PC-3 (cell line): ENCODE measurements around the gene ARMH2.

Source experiments
- CTCF ChIP-seq: fragments of 300-600 bp; sonication (generic); conservative IDR thresholded peaks from 2 replicates; pipeline ENCODE4 v1.5.1; 2017; ENCODE audit warnings: antibody characterized with exemption, low read depth, mild to moderate bottlenecking, low read length
- EZH2 ChIP-seq: fragments of 300-600 bp; sonication (generic); IDR thresholded peaks from one replicate; pipeline ENCODE4 v1.6.1; 2017; ENCODE audit warnings: antibody characterized with exemption, mild to moderate bottlenecking, low read length; ENCODE audit not compliant: unreplicated experiment

GRCh38 chr6:24831771-24832716 lies 33.3 kb upstream of the ARMH2 start:
- TF ChIP-seq CTCF (no peak), EZH2 (no peak)
